Endothelial cell of umbilical vein (primary cell): ENCODE results near the gene FAM174B. TPM values are rescaled to one million over a fixed set of nuclear protein-coding genes. Genes with fewer than 3 reads are reported as not detected.
A peak's percentile ranks its signal among the peaks of the same experiment; 100 is the strongest.

Source experiments
- BruUV-seq: library from RNA; stranded (reverse); fragments of 400-500 nt; replicated peaks from 2 replicates; lab custom pipeline; 2021; lab: Mats Ljungman, UMichigan
- CTCF ChIA-PET: fragments of 300-600, 350-600 bp; sonication (Branson Sonifier 250); formaldehyde crosslinking; loops from one replicate; lab custom pipeline; 2021; ENCODE audit warnings: antibody characterized with exemption, inconsistent platforms; lab: Charles Lee
- POLR2A ChIA-PET: fragments of 300-600, 350-600 bp; sonication (Branson Sonifier 250); formaldehyde crosslinking; loops from one replicate; lab custom pipeline; 2021; ENCODE audit warnings: antibody characterized with exemption, inconsistent platforms; lab: Charles Lee
- DNase-seq: peaks from one replicate; pipeline ENCODE4 v3.0.0-alpha.2; 2011; ENCODE audit warnings: low read depth, low spot score
- FAIRE-seq: peaks from 2 replicates; lab custom pipeline; 2011; peaks lifted over from hg19 to GRCh38; lab: Jason Lieb, UNC
- H2AFZ ChIP-seq: 2 replicates; pipeline ENCODE4 v1.6.0; 2012; ENCODE audit warnings: low read depth, low read length, control low read depth, inconsistent platforms
- H3K27ac ChIP-seq: 2 replicates; pipeline ENCODE4 v1.5.1; 2011; ENCODE audit warnings: low read depth, mild to moderate bottlenecking, control low read depth, low read length, moderate library complexity; ENCODE audit not compliant: insufficient read depth
- H3K27me3 ChIP-seq, 2 experiments: 2 replicates each; pipeline versions ENCODE4 v1.6.0 to v1.6.1; 2011; ENCODE audit warnings: low read length in 2 of 2, mixed read lengths in 1 of 2; ENCODE audit not compliant: control insufficient read depth in 2 of 2, insufficient read depth in 2 of 2
- H3K36me3 ChIP-seq, 2 experiments: 2 replicates in 1 of 2; 3 replicates in 1 of 2; pipeline ENCODE4 v1.5.1; 2011; ENCODE audit warnings: low read length in 2 of 2, mild to moderate bottlenecking in 1 of 2, moderate library complexity in 1 of 2; ENCODE audit not compliant: control insufficient read depth in 2 of 2, insufficient read depth in 2 of 2; ENCODE audit errors: extremely low read depth in 1 of 2
- H3K4me1 ChIP-seq: 3 replicates; pipeline ENCODE4 v1.5.1; 2011; ENCODE audit warnings: mild to moderate bottlenecking, low read length; ENCODE audit not compliant: control insufficient read depth, insufficient read depth; ENCODE audit errors: extremely low read depth
- H3K4me2 ChIP-seq: 2 replicates; pipeline ENCODE4 v1.6.1; 2011; ENCODE audit warnings: low read length, control low read depth, mixed read lengths; ENCODE audit not compliant: insufficient read depth
- H3K4me3 ChIP-seq, 3 experiments: fragments of 200-600 bp in 1 of 3; sonication (generic), shearing (Covaris generic) in 1 of 3; replicated peaks in 1 of 3; 2 replicates each; pipeline ENCODE4 v1.5.1; 2011 to 2016; ENCODE audit warnings: control low read depth in 3 of 3, low read length in 3 of 3, mild to moderate bottlenecking in 2 of 3, inconsistent platforms in 1 of 3, low read depth in 1 of 3, moderate library complexity in 1 of 3; ENCODE audit not compliant: insufficient read depth in 1 of 3
- H3K79me2 ChIP-seq: 2 replicates; pipeline ENCODE4 v1.6.0; 2012; ENCODE audit warnings: low read length, inconsistent platforms; ENCODE audit not compliant: control insufficient read depth, insufficient read depth
- H3K9ac ChIP-seq: replicated peaks from 2 replicates; pipeline ENCODE3; 2011; ENCODE audit warnings: low read length, control low read depth; ENCODE audit not compliant: insufficient read depth; ENCODE audit errors: extremely low read depth
- H3K9me1 ChIP-seq: replicated peaks from 3 replicates; pipeline ENCODE4 v1.6.0; 2011; ENCODE audit warnings: mild to moderate bottlenecking, low read length; ENCODE audit not compliant: control insufficient read depth, insufficient read depth; ENCODE audit errors: extremely low read depth
- H3K9me3 ChIP-seq: replicated peaks from 2 replicates; pipeline ENCODE4 v1.5.1; 2012; ENCODE audit warnings: low read length, inconsistent platforms; ENCODE audit not compliant: control insufficient read depth, insufficient read depth
- H4K20me1 ChIP-seq: replicated peaks from 2 replicates; pipeline ENCODE3; 2011; ENCODE audit warnings: mild to moderate bottlenecking, low read length; ENCODE audit not compliant: control insufficient read depth, insufficient read depth; ENCODE audit errors: extremely low read depth
- CTCF ChIP-seq, 2 donors: IDR thresholded peaks; 1 replicate in 1 of 2; 2 replicates in 1 of 2; pipeline ENCODE4 v1.5.1; 2011; ENCODE audit warnings: low read length in 2 of 2, mild to moderate bottlenecking in 2 of 2, moderate library complexity in 2 of 2, control low read depth in 1 of 2, inconsistent platforms in 1 of 2, low read depth in 1 of 2; ENCODE audit not compliant: insufficient read depth in 1 of 2; ENCODE audit errors: extremely low read depth in 1 of 2
- EZH2 ChIP-seq: IDR thresholded peaks from 2 replicates; pipeline ENCODE4 v1.6.1; 2012; ENCODE audit warnings: borderline replicate concordance, low read depth, mild to moderate bottlenecking, moderate library complexity, low read length, inconsistent platforms; ENCODE audit not compliant: severe bottlenecking
- JUN ChIP-seq: IDR thresholded peaks from 2 replicates; pipeline ENCODE4 v1.6.1; 2011; ENCODE audit warnings: borderline replicate concordance, low read depth; ENCODE audit not compliant: insufficient read length, insufficient read depth
- MAX ChIP-seq: IDR thresholded peaks from 2 replicates; pipeline ENCODE4 v1.6.1; 2011; ENCODE audit not compliant: insufficient read depth, insufficient read length
- dilution Hi-C: fragments of 300-500 bp; cut with MboI; formaldehyde crosslinking; loops from one replicate; pipeline ENCODE4 v1.15.0; 2019; ENCODE audit warnings: low sequenced_read_pairs; ENCODE audit not compliant: extremely low pct_ligation_motif_present
- intact Hi-C: fragments of 100-400 bp; cut with micrococcal nuclease; formaldehyde crosslinking; loops from one replicate; pipeline ENCODE4 v1.10.0; 2022
- polyA plus RNA-seq, 4 experiments: library from polyadenylated mRNA; depleted of rRNA in 3 of 4; stranded (reverse) in 3 of 4; unstranded in 1 of 4; fragments of >200 nt; gene quantifications; 2 replicates each; pipeline versions ENCODE4 v1.2.1 to v1.2.3, GENCODE V29; 2011 to 2012; ENCODE audit warnings: missing spikeins in 1 of 4
- total RNA-seq: library from RNA; stranded (reverse); gene quantifications from 2 replicates; pipeline ENCODE4 v1.2.3, GENCODE V29; 2021

FAM174B gene
- total and polyA plus RNA-seq, 2 donors (not counting 3 experiments of a cell fraction or from before 2014, with no cell fraction given): 25.9 to 30.2 TPM

- no peak for TF ChIP-seq MAX
- TF ChIP-seq CTCF (IDR thresholded peaks at IDR 0.05; ENCODE audit: extremely low read depth in 1 of 2, insufficient read depth in 1 of 2, low read depth in 1 of 2, low read length in 2 of 2): no peak
- TF ChIP-seq JUN: peak; percentile 12
- TF ChIP-seq EZH2: no peak
- no peaks in the 10 kb centered on the region for H4K20me1 ChIP-seq
- ChIA-PET POLR2A (interaction anchor here (0.7 kb wide), 1 partner anchor 24 kb away, joined by 9 read pairs; no protein-coding TSS in a partner anchor), CTCF (interaction anchor here (0.7 to 4.0 kb wide), 12 partner anchors 10 to 290 kb away, joined by 3 to 78 read pairs (median 4); no protein-coding TSS in a partner anchor)
- H3K79me2 ChIP-seq: no peaks in the 10 kb centered on the region
- H3K9me3 ChIP-seq: no peaks in the 10 kb centered on the region
- no peaks in the 10 kb centered on the region for H3K9me1 ChIP-seq
- H3K27me3 ChIP-seq: no peaks in the 10 kb centered on the region
- no TSS peak for BruUV-seq
- H3K4me2 ChIP-seq: no peak overlapping the region
- H3K27ac ChIP-seq: no peak overlapping the region
- intact Hi-C loops (no loop called here), dilution Hi-C loops (no loop called here)
- FAIRE-seq (peak; percentile 76), DNase-seq (peak; percentile 74)
- peak overlapping the region; percentile 46 for H2AFZ ChIP-seq
- H3K4me1 ChIP-seq: peaks cover 5% of the 10 kb centered on the region
- no peak overlapping the region for H3K9ac ChIP-seq
- H3K36me3 ChIP-seq: no peaks in the 10 kb centered on the region
- no peak overlapping the region for H3K4me3 ChIP-seq
Observed at GRCh38 chr15:92681141-92681631, 25.6 kb upstream of the FAM174B start.
